Neural cell (in vitro differentiated cells): ENCODE results near the gene RHEX. TPM values are rescaled to one million over a fixed set of nuclear protein-coding genes. Genes with fewer than 3 reads are reported as not detected.

Source experiments
- H2AFZ ChIP-seq: fragments of 200-600, 300-800 bp; sonication (generic), shearing (Covaris generic); 2 replicates; pipeline ENCODE4 v1.6.0; 2014; ENCODE audit warnings: low read depth, mild to moderate bottlenecking, antibody characterized with exemption, low read length, moderate library complexity
- H3F3A ChIP-seq: fragments of 200-600 bp; shearing (Covaris generic); 2 replicates; pipeline ENCODE4 v1.6.1; 2016; ENCODE audit warnings: mild to moderate bottlenecking, moderate library complexity, mixed read lengths, antibody characterized with exemption, low read length; ENCODE audit not compliant: insufficient read depth, poor library complexity, severe bottlenecking
- H3K27ac ChIP-seq: fragments of 200-600, 300-800 bp; sonication (generic), shearing (Covaris generic); 2 replicates; pipeline ENCODE4 v1.5.1; 2014; ENCODE audit warnings: mild to moderate bottlenecking, low read length, moderate library complexity
- H3K27me3 ChIP-seq: fragments of 300-800, 200-600 bp; sonication (generic), shearing (Covaris generic); 2 replicates; pipeline ENCODE4 v1.6.0; 2014; ENCODE audit warnings: mild to moderate bottlenecking, low read depth, low read length, moderate library complexity; ENCODE audit not compliant: insufficient read depth
- H3K36me3 ChIP-seq: fragments of 300-800, 200-600 bp; sonication (generic), shearing (Covaris generic); 2 replicates; pipeline ENCODE4 v1.5.1; 2014; ENCODE audit warnings: mild to moderate bottlenecking, antibody characterized with exemption, low read length, moderate library complexity; ENCODE audit not compliant: insufficient read depth
- H3K4me2 ChIP-seq: fragments of 300-800, 200-600 bp; sonication (generic), shearing (Covaris generic); 2 replicates; pipeline ENCODE4 v1.6.0; 2014; ENCODE audit warnings: mild to moderate bottlenecking, low read length
- H3K4me3 ChIP-seq: fragments of 300-800, 200-600 bp; sonication (generic), shearing (Covaris generic); 2 replicates; pipeline ENCODE4 v1.5.1; 2014; ENCODE audit warnings: mild to moderate bottlenecking, low read length, moderate library complexity
- H3K79me2 ChIP-seq: fragments of 200-600 bp; shearing (Covaris generic); replicated peaks from 2 replicates; pipeline ENCODE4 v1.6.0; 2014; ENCODE audit warnings: mild to moderate bottlenecking, low read length, moderate library complexity; ENCODE audit not compliant: insufficient read depth
- H3K9ac ChIP-seq: fragments of 300-800, 200-600 bp; sonication (generic), shearing (Covaris generic); 2 replicates; pipeline ENCODE4 v1.6.1; 2016; ENCODE audit warnings: mild to moderate bottlenecking, low read length, mixed read lengths
- H3K9me2 ChIP-seq: fragments of 200-600 bp; shearing (Covaris generic); 2 replicates; pipeline ENCODE4 v1.6.1; 2016; ENCODE audit warnings: mild to moderate bottlenecking, low read length, mixed read lengths; ENCODE audit not compliant: insufficient read depth
- H3K9me3 ChIP-seq: fragments of 200-600, 300-800 bp; sonication (generic), shearing (Covaris generic); 2 replicates; pipeline ENCODE4 v1.6.1; 2016; ENCODE audit warnings: mild to moderate bottlenecking, mixed run types, low read length, moderate library complexity, mixed read lengths
- H4K20me1 ChIP-seq: fragments of 200-600 bp; shearing (Covaris generic); 2 replicates; pipeline ENCODE4 v1.6.1; 2016; ENCODE audit warnings: mild to moderate bottlenecking, mixed run types; ENCODE audit not compliant: insufficient read depth
- CTCF ChIP-seq: fragments of 450-650 bp; IDR thresholded peaks from 2 replicates; pipeline ENCODE4 v1.5.1; 2014; ENCODE audit warnings: antibody characterized with exemption, mild to moderate bottlenecking, moderate library complexity; ENCODE audit not compliant: poor library complexity, severe bottlenecking
- EP300 ChIP-seq: fragments of 450-650 bp; conservative IDR thresholded peaks from 2 replicates; pipeline ENCODE4 v1.6.1; 2014; ENCODE audit warnings: antibody characterized with exemption, mild to moderate bottlenecking, moderate library complexity; ENCODE audit not compliant: poor library complexity, severe bottlenecking
- EZH2 ChIP-seq: fragments of 200-600, 300-800 bp; shearing (Covaris generic), sonication (generic); IDR thresholded peaks from 2 replicates; pipeline ENCODE4 v1.6.1; 2014; ENCODE audit warnings: antibody characterized with exemption, low read length, borderline replicate concordance, mild to moderate bottlenecking; ENCODE audit not compliant: insufficient read depth, poor library complexity, severe bottlenecking
- MXI1 ChIP-seq: fragments of 450-650 bp; conservative IDR thresholded peaks from 2 replicates; pipeline ENCODE4 v1.6.1; 2014; ENCODE audit warnings: antibody characterized with exemption, mild to moderate bottlenecking; ENCODE audit not compliant: poor library complexity, severe bottlenecking
- POLR2AphosphoS5 ChIP-seq: IDR thresholded peaks from 2 replicates; pipeline ENCODE4 v1.6.1; 2012
- RAD21 ChIP-seq: fragments of 450-650 bp; conservative IDR thresholded peaks from 2 replicates; pipeline ENCODE4 v1.6.1; 2014; ENCODE audit warnings: antibody characterized with exemption, mild to moderate bottlenecking, moderate library complexity
- REST ChIP-seq: IDR thresholded peaks from 2 replicates; pipeline ENCODE4 v1.6.1; 2012; ENCODE audit warnings: borderline replicate concordance
- SMC3 ChIP-seq: fragments of 450-650 bp; conservative IDR thresholded peaks from 2 replicates; pipeline ENCODE4 v1.6.1; 2014; ENCODE audit warnings: antibody characterized with exemption, mild to moderate bottlenecking, moderate library complexity; ENCODE audit not compliant: poor library complexity
- TAF1 ChIP-seq: IDR thresholded peaks from 2 replicates; pipeline ENCODE4 v1.6.1; 2012; ENCODE audit warnings: low read depth
- polyA plus RNA-seq: library from polyadenylated mRNA; depleted of rRNA; stranded (reverse); fragments of >200 nt; gene quantifications from 2 replicates; pipeline ENCODE4 v1.2.3, GENCODE V29; 2014

RHEX gene
- polyA plus RNA-seq, 1 donor from 2014 or later: not detected

DNA sequence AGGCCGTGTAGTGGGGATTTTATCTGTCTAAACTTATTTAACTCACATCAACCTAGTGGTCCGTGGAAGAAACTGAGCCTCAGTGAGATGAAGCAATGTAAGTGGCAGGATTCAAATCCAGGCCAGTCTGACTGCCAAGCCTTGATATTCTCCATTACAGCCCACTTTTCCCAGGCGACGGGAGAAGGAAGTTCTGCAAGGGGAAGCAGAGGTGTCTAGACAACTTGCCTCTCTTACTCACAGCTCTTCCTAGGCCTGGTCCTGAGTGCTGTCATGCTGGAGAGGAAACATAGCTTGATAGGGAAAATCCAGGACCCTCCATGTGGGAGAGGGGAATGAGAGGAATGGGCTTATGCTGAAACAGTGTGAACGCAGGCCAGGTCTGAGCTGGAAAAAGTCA is 38.4 kb upstream of the RHEX start:
- Histone ChIP-seq H3F3A (no peaks in the 10 kb centered on the region), H4K20me1 (no peaks in the 10 kb centered on the region), H3K9ac (no peak overlapping the region), H3K79me2 (no peaks in the 10 kb centered on the region), H3K4me2 (no peak overlapping the region), H3K27ac (no peak overlapping the region), H3K9me2 (no peaks in the 10 kb centered on the region), H2AFZ (no peak overlapping the region), H3K9me3 (no peaks in the 10 kb centered on the region), H3K36me3 (no peaks in the 10 kb centered on the region), H3K4me3 (no peak overlapping the region), H3K27me3 (no peaks in the 10 kb centered on the region)
- TF ChIP-seq RAD21: no peak
- no peak for TF ChIP-seq REST
- TF ChIP-seq CTCF: no peak
- no peak for TF ChIP-seq EP300
- no peak for TF ChIP-seq SMC3
- TF ChIP-seq POLR2AphosphoS5: no peak
- no peak for TF ChIP-seq TAF1
- TF ChIP-seq EZH2: no peak
- TF ChIP-seq MXI1: no peak

DNA sequence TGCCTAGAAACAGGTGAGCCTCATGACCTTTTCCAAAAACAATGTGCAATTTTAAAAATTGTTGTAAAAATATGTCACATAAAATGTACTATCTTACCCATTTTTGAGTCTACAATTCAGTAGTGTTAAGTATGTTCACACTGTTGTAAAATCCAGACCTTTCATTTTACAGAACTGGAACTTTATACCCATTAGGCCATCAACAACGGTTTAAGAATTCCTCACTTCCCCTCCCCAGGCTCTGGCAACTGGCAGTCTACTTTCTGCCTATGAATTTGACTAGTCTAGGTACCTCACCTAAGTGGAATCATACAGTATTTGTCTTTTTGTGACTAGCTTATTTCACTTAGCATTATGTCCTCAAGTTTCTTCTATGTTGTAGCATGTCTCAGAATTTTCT is 37.9 kb upstream of the RHEX start:
- H4K20me1 ChIP-seq: no peaks in the 10 kb centered on the region
- no peaks in the 10 kb centered on the region for H3K9me2 ChIP-seq
- no peak overlapping the region for H3K4me2 ChIP-seq
- H3K36me3 ChIP-seq: no peaks in the 10 kb centered on the region
- H3K9me3 ChIP-seq: no peaks in the 10 kb centered on the region
- no peaks in the 10 kb centered on the region for H3K79me2 ChIP-seq
- no peak overlapping the region for H2AFZ ChIP-seq
- H3K4me3 ChIP-seq: no peak overlapping the region
- TF ChIP-seq POLR2AphosphoS5: no peak
- TF ChIP-seq EZH2: no peak
- no peak for TF ChIP-seq SMC3
- no peak for TF ChIP-seq EP300
- no peak for TF ChIP-seq MXI1
- no peak for TF ChIP-seq RAD21
- TF ChIP-seq TAF1: no peak
- no peak for TF ChIP-seq REST
- no peak for TF ChIP-seq CTCF
- no peak overlapping the region for H3K9ac ChIP-seq
- H3K27ac ChIP-seq: no peak overlapping the region
- H3F3A ChIP-seq: no peaks in the 10 kb centered on the region
- no peaks in the 10 kb centered on the region for H3K27me3 ChIP-seq
